ENCODE data around the gene ADCY5.
"Not testable (repeated sequence)": the region's sequence is repeated elsewhere in the genome, so short reads cannot be mapped to it uniquely, and the experiment has no call there.

The ADCY5 gene

DNA sequence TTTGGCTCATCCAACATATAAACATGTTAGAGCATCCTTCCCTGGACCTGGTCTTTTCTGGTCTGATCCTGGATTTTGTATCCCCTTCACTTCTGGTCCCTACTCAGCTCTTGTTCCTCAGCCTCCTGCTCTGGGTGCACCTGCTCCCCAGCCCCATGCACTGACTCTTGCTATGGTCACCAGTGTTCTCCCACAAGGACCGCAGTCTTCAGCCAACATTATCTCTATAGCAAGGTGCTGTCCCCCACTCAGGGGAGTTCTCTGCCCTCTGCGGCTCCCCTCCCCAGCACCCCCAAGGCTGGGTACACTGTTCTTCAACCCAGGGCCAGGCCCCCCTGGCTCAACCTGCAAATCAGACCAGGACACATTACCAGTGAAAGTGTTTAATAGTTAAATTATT lies 167.0 kb downstream of the ADCY5 start:
- DNase-seq = no peak

DNA sequence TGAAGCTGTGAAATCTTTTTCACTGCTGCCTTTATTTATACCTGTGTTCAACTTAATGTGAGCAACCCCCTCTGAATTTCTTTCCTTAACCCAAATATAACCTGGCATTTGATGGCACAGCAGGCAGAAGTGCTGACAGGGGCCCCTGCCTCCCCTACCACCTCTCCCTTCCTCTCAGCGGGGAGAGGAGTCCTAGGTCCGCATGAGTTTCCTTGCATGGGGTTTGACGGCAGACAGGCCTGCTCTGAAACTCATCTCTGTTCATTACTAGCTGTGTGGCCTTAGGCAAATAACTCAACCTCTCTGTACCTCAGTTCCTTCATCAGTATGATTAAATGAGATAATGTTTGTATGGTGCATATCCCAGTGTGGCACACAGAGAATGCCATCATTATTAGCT lies 167.5 kb downstream of the ADCY5 start:
- no peak for DNase-seq

DNA sequence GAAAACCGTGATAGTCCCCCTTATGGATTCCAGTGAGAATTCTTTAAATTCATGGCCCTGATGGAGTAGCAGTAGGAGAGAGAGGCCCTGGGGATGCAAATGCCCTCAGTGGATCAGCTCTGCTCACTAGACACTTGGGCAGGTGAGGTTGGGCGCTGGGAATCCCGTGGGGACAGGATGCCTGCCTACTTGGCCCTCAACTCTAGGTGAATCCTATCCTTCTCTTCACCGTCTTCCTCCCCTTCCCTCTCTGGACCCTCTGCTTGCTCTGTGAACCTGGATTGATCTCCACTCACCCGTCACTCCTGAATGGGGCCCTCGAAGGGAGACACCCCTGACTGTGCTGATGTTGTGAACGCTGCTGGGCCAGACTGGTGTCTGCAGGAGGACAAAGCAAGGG lies 169.8 kb downstream of the ADCY5 start:
- DNase-seq = no peak

DNA sequence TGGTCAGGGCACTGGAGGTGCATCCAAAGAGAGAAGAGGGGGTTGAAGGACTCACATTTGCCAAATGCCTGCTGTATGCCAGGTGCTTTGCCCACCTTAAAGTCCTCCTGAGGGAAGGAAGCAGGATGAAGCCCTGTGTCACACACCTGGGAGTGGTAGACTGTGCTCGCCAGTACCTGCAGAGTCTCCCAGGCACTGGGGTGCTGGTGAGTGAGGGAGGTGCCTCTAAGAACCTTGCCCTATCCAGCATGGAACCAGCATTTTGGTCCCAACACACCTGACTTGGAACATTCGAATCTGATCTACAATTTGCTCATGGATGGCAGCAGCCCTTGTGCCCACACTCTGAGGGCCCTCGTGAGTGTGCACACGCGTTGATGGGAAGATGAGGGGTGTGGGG lies 170.4 kb downstream of the ADCY5 start:
- DNase-seq = no peak

DNA sequence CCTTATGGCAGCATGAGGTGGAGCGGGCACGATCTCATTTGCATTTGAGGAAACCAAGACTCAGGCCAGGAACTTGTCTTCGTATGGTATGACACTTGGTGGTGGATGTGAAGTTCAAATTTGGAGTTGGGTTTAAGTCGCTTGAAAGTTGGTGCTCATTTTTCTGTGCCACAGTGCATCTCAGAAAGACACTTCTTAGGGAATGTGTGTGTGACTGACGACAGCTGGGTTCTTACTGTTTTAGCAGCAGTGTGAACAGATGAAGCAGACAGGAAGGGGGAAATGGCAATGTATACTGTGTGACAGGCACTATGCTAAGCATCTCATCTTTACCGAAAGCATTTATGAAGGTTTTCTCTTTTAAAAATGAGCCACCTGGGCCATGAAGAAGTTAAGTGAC lies 171.8 kb downstream of the ADCY5 start:
- DNase-seq = no peak

DNA sequence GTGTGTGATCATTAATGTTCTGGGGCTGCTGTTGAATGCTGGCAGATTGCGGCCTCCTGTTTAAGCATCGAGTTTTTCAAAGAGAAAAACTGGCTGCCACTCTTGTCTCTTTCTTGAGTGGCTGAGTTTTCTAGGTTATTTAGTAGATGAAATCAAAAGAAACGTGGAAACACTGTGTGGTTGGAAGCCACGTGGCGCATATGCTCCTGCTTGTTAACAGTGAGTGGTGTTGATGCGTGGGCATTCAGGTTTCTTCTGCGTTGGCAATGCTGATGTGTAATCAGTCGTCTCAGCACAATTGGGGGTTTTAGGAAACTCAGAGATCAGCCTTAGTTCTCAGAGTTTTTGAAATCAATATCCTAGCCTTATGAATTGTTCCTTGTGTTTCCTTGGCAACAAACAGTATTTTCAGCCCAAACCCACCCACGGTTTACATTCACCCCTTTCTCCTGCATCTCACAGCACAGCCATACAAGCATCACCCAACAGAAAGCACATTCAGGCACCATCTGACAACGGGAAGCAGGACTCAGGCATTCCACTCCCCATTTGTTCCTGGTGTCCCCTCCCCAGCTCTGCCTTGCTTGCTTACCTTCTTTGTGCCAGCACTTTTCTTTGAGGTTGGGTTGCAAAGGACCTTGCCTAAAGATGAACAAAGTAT lies 172.4 kb downstream of the ADCY5 start:
- DNase-seq = no peak

DNA sequence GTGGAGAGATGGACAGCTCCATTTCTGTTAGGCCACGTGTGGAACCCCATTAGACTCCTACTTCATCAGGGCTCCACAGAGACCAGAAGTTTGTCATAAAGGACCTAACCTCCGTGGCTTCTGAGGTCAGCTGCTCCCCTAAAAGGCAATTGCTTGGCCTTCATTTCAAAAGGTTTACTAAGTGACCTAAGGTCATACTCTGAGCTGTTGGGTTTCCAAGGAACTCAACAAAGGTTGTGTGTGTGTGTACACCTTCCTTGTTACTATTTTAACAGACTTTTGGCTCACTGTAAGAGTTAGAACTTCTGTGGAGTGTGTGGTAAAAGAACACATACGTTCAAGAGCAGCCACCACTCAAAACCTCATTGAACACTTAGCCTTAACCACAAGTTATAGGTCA lies 173.2 kb downstream of the ADCY5 start:
- DNase-seq = no peak

DNA sequence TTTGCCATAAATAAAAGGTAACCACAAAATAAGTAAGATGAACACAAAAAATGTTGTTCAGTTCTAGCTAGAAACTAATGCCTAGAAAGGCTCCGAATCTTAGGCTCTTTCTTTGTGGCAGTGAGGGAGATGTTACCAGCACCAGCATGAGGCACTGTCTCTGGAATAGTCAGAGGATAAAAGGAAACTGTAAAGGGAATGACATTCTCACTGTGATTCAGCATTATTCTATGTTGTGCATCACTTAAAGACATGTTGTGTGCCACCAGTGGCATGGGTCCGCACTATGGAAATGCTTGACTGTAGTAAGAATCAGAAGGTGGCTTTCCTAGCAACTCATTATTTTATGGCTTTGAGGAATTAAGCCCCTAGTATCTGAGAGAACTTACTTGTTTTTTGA lies 176.3 kb downstream of the ADCY5 start:
- no peak for DNase-seq

DNA sequence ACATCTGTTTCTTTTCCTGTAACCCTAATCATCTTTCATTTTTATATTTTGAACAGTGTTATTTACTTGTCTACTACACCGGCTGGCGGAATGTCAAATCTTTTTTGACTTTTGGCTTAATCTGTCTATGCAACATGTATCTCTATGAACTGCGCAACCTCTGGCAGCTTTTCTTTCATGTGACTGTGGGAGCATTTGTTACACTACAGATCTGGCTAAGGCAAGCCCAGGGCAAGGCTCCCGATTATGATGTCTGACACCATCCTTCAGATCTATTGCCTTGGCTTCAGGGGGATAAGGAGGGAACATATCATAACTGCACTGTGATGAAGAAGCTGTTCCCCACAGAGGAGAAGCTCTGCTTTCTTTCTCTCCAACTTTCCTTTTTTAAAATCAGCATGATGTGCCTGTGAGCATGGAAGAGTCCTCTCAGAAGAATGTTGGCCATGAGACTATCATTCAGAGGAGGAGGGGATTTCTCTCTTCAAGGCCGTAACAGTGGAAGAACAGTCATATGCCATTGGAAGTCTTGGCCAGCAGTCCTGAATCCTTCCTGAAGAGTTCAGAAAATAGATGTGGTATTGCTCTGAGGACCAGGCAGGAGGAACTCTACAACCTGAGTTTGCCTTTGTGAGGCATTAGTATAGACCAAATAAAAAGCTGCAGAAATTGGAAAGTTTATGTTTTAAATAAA lies 177.3 kb downstream of the ADCY5 start:
- DNase-seq = no peak

DNA sequence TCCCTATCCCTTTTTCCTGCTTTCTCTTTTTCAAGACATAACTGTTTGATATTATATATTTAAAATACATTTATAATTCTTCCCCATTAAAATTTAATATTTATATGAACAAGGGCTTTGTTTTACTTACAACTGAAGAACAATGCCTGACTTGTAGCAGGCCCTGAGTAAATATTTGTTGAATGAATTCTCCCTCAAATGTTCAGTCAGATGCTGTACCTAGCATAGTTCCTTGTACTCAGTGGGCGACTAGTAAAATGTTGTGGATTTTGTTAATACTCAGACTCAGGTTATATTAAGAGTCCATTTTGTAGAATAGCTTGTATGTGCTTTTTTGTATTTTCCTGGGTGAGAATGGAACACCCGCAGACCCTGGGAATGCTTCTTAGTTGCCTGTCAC lies 178.1 kb downstream of the ADCY5 start:
- no peak for DNase-seq

DNA sequence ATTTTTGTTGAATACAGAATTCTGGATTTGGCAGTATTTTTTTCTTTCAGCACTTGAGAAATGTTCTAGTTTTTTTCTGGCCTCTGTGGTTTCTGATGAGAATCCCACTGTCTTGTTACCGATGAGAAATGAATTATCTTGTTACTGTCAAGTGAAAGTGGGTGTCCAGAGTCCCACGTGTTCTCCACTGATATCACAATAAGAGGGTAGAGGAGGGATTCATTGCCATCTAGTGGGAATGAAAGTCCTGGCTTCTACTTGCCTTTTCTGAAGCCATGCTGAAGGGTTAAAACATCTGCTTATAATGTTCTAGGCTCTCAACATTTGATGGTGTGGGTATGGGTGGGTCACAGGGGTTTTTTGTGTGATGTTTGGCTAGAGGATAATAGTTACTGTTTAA lies 181.1 kb downstream of the ADCY5 start:
- no peak for DNase-seq

DNA sequence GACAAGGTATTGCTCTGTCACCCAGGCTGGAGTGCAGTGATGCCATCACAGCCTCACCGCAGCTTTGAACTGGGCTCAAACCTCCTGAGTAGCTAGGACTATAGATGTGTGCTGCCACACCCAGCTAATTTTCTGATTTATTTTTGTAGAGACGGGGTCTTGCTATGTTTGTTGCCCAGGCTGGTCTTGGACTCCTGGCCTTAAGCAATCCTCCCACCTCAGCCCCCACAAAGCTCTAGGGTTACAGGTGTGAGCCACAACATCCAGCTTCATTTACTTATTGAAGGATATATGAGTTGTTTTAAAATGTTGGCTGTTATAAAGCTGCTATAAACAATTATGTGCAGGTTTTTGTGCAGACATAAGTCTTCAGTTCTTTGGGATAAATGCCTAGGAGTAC lies 184.9 kb downstream of the ADCY5 start:
- DNase-seq = no peak

DNA sequence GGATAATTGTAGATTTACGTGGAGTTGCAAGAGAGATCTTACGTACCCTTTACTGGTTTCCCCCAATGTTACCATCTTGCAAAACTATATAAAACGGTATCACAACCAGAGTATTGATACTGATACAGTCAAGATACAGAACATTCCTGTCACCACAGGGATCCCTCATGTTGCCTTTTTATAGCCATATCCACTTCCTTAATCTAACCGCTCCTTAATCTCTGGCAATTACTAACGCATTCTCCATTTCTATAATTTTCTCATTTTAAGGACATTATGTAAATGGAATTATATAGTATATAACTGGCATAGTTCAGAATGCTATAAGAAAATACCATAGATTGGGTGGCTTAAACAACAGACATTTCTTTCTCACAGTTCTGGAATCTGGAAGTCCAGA lies 186.0 kb downstream of the ADCY5 start:
- no peak for DNase-seq

DNA sequence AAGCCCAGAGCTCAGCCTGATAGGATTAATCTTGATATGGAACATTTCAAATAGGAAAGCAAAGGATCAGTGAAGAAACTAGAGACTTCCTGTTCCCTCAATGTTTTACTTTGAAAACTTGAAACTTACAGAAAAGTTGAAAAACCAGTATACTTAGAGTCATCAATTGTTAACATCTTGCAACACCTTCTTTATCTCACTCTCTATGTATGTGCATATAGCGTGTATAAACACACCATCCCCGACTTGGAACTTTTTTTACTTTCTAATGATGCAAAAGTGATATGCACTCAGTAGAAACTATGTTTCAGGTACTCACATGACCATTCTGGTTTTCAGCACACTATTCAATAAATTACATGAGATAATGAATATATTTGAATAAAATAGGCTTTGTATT lies 186.7 kb downstream of the ADCY5 start:
- no peak for DNase-seq

DNA sequence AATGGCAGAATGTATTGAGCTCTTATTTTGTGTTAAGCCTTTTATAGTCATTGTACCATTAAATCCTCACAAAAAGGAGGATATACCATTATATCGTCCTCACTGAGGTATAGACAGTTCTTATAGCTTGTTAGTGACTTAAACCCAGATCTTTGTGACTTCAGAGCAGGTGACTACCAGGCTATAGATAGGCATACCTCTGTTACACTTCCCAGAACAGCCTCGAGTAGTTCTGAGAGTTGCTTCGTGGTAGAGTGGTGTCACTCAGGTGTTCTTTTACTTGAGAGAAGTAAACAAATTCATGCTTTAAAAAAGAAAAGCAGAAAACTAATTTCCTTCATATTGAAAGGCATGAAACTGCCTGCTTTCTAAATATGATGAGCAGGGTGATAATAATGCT lies 187.2 kb downstream of the ADCY5 start:
- DNase-seq = no peak

DNA sequence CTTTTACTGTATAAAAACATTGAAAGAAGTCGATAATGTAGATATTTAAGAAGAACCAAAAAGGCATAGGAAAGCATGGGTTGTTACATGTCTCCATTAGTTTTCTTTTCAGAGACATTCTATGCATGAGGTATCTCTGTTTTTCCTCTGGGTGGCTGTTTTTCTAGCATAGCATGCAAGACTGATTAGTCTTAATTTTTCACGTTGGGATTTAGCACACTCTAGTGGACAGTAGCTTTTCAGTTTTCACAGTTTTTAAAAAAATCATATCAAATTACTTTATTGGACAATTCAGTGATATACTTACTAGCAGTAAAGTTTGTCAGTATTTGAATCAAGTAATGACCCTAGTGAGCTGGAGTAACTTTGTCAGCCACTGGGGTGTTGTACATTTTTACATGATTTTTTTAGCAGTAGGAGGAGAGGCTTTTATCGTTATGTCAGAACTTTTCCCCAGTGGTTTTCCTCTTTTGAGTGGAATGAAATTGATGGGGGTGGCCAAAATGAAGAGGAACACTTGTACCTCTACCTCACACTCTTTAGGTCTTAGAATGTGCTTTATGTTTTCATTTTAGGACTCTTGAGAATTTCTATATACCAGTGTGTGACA lies 190.0 kb downstream of the ADCY5 start:
- no peak for DNase-seq

DNA sequence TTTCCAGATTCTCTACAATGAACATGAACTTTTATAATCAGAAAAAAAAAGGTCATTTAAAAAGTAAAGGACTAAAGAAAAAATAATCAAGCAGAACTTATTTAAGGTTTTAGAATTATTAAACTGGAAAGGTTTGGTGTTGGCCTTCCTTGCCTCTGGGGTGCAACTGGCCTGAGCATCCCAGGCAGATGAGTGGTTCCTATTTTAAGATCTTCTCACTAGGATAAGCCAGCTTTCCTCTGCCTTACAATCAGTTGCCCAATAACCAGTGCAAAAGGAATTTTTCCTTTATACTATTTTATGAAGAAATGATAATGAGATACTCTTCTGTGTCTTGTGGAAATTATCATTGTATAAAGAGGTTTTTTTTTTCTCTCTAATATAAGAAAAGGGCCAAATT lies 190.5 kb downstream of the ADCY5 start:
- no peak for DNase-seq

DNA sequence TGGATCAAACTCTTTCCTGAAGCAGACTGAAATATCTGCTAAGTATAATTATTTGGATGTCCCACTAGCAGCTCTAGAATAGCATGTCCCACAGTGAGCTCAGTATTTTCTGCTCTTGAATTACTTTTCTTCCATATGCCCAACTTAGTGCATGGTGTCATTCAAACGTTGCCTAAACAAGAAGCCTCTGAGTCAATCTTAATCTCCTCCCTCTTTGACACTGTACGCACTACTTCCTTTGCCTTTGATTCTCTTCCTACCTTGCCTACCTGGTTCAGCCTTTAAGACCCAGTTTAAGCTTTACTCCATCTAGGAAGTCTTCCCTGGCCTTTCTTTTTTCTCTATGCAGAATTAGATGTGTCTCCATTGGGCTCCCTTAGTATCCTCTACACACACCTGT lies 192.6 kb downstream of the ADCY5 start:
- no peak for DNase-seq

DNA sequence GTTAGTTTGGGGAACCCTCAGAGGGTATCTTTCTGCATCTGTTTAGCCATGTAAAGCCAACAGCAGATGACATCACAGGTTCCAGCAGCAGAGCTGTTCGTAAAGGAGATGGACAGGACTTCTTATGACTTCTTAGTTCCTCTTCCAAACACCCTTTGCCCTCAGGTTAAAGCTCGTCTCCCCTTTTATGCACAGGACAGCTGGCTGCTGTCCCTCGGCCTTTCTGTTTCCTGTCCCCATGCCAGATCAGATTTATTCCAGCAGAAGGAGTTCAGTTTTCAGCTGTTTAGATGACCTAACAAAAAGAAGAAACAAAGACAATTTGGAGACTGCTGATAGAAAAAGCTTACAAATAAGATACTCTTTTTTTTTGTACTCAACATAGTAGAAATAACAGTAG lies 202.0 kb downstream of the ADCY5 start:
- no peak for DNase-seq

DNA sequence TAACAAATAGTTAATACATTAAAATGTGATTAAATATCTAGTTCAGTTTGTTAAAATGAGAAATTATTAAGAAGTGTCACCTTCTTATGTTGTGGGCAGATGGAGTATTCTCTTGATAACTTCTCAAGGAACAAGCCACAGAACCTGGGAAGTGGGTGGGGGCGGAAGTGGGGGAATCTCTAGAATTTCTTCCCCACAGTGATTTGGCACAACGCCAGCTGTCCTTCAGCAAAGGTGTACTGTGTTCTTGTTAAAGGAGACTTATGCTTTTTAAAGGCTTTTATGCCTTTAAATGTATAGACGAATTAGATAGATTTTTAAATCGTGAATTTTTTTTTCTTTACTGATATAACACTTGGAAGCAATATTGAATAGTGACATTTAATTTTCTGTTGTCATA lies 204.8 kb downstream of the ADCY5 start:
- no peak for DNase-seq

DNA sequence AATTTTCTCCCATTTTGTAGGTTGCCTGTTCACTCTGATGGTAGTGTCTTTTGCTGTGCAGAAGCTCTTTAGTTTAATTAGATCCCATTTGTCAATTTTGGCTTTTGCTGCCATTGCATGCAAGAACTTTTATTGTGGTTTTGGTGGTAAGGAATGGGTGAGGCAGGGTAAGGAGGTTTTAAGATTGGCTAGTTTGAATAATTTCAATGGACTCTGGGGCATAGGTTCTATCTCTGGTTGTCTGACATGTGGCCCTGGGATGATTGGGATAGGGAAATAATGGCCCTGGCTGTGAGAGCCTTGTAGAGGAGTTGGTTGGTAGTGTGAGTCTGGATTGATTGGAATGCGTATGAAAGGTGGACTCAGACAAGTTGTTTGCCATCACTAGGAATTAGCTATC lies 209.1 kb downstream of the ADCY5 start:
- no peak for DNase-seq

DNA sequence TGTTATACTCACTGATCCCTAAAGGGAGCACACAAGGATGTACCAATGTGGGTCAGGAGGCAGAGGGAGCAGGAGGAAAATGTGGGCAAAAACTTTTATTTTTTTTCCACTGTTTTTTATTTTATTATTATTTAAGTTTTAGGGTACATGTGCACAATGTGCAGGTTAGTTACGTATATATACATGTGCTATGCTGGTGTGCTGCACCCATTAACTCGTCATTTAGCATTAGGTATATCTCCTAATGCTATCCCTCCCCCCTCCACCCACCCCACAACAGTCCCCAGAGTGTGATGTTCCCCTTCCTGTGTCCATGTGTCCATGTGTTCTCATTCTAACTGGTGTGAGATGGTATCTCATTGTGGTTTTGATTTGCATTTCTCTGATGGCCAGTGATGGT lies 209.7 kb downstream of the ADCY5 start:
- not testable (repeated sequence) for DNase-seq

DNA sequence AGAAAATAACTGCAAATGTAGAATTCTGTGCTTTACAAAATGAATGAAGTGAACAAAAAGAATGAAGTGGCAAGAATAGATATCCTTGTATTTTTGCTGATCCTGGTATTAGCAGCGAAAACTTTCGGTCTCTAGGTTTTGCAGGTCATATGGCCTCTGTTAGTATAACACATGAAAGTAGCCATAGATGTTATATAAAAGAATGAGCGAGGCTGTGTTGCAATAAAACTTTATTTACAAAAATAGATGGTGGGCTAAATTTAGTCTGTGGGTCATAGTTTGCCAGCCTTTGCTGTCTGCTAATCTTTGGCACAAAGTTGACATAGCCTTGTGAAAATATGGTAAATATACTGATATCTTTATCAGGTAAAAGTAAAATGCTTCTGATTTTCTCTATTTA lies 212.0 kb downstream of the ADCY5 start:
- no peak for DNase-seq

Data from amniotic stem cell (primary cell).